Dedifferentiated amniotic fluid mesenchymal stem cell (primary cell): ENCODE measurements around the gene NAA35.
A peak's percentile ranks its signal among the peaks of the same experiment; 100 is the strongest.
"Not testable (repeated sequence)": the region's sequence is repeated elsewhere in the genome, so short reads cannot be mapped to it uniquely, and the experiment has no call there.

Experiments used
- DNase-seq: peaks from one replicate; pipeline ENCODE4 v3.0.0-alpha.2; 2016; ENCODE audit errors: extremely low spot score

Gene NAA35

DNA sequence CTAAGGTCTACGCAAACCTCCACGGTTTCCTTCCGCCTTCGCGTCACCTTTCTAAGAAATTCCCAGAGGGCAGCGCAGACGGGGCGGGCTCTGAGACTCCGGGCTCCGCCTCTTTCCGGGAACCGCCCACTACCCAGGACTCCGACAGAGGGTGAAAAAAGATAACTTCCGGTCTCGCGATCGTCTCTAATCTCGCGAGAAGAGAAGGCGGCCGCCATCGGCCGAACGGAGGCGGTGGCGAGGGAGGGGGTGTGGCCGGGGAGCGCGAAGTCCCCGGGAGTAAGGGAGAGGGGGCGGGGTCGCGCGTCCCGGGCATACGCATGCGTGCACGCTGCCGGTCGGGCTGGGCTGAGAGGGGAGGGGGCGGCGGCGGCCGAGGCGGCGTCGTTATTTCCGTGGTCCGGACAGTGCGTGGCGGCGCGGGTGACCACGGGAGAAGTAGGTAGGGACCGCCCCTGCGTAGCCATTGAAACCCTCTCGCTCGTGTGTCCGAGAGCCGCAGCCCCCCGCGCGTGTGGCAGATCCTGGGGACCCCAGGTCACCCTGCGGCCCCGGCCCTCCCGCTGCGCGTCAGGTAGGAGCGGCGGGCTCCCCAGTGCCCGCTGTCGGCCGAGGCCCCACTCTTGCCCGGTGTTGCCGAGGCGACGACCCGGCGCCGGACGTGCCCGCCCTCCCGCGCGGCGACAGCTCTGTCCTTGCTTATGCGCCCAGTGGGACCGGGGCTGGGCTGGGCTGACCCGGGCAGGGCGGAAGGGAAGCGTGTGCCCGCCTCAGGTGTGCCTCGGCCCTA, at the start of gene NAA35:
NAA35 (plus strand) TSS at position 315 of the 790 bp plus-strand sequence. CDS start 1,014 bp downstream, outside the sequence.
- DNase-seq = peak; percentile 97

DNA sequence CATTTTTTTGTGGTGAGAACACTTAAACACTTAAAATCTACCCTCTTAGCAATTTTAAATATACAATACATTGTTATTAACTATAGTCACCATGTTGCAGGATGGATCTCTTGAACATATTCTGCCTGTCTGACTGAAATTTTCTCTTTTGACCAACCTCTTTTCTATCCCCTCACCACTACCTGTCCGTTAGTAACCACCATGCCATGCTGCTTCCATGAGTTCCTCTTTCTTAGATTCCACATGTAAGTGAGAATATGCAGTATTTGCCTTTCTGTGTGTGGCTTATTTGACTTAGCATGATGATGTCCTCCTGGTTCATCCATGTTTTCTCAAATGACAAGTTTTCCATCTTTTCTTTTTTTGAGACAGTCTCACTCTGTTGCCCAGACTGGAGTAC, 48.5 kb upstream of the NAA35 start:
- no peak for DNase-seq

DNA sequence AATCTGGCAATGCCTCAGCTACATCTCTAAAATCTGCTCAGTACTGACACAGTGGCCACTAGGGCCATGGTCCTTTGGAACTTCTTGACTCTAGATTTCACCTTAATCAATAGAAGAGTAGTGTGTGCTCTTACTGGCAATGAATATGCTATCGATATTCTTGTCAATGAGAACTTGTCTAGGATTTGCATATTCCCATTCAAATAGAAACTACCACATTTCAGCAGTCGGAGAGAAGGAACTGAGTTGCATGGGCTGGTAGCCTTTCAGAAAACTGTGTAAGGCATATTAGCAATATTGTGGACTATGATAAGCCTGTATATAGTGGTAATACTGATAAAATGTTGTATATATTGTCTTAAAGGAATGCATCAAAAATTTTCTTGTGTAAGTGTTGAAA, 45.3 kb upstream of the NAA35 start:
- no peak for DNase-seq

DNA sequence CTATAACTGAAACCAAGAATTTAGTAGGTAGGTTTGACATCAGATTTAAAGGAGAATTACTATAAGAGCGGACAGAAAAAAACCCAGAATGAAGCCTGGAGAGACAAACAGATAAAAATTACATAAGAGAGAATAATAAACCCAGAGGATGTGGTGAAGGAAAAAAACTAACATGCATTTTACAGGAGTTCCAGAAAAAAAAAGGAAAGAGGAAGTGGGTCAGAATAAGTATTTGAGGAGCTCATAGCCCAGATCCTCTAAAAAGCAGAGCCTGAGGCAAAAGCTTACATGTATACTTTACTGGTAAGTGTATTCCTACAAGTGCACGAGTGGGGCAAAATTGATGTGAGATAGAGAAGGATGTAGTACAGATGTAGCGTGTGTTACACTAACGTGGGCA, 43.1 kb upstream of the NAA35 start:
- no peak for DNase-seq

DNA sequence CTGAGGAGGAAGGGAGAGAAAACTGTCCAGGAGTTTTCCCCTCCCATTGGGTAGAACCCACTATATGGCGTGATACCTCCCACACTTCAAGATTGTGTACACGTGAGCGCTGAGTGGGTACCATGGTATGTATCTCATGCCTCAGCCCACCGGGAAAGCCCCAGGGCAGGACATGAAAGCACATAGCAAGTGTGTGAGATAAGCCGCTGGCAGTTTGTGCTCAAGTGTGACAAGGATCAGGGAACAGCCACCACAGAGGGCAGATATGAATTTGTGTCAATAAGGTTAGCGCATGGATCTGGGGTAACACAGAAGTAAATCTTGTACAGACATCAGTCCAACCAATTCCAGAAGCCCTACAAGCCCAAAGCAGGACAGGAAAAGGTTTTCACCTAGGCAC, 42.6 kb upstream of the NAA35 start:
- no peak for DNase-seq

DNA sequence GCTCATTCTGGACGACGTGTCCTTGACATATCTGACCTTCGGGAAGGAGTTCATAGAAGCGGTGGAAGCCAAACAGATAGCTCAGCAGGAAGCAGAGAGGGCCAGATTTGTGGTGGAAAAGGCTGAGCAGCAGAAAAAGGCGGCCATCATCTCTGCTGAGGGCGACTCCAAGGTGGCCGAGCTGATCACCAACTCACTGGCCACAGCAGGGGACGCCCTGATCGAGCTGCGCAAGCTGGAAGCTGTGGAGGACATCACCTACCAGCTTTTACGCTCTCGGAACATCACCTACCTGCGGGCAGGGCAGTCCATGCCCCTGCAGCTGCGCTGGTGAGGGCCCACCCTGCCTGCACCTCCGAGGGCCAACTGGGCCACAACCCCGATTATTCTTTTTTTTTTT, 41.6 kb upstream of the NAA35 start:
- no peak for DNase-seq

DNA sequence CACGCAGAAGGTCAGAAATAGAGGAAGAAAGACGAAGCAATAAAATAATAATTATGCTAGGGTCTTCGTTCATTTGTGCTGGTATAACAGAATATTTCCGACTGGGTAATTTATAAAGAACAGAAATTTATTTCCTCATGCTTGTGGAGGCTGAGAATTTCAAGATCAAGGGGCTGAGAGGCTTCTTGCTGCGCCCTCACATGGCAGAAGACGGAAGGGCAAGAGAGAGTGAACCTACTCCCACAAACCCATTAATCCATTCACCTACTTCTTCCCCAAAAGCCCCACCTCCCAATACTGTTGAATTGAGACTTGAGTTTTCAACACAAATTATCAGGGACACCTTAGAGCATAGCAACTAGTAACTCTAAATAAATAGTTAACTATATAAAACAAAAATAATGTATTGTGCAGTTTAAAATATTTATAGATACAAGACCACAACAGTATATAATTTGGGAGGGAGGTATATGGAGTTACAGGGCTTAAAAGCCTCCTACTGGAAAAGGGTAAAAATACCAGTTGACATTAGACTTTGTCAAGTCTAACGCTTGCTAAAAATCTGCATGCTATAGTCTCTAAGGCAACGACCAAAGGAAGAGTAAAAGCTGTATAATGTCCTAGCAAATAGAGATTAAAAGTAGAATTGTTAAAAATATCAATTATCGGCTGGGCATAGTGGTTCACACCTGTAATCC, 40.3 kb upstream of the NAA35 start:
- DNase-seq = no peak

DNA sequence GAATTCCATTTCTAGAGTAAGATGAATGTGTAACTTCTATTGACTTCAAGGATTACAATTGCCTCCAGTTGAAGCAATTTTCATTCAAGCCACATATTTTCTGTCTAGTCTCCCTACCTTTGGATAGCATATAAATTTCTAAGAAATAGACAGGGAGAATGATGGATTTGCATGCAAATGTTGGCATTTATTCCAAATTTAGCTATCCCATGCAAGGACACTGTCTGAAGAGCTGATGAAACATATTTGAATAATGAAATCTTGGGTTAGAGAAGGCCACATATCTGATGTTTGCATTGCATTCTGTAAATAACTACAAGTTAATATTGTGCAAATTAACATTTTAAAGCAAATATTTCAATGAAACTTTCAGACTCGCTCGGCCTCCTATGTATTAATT, 36.0 kb upstream of the NAA35 start:
- DNase-seq = no peak

DNA sequence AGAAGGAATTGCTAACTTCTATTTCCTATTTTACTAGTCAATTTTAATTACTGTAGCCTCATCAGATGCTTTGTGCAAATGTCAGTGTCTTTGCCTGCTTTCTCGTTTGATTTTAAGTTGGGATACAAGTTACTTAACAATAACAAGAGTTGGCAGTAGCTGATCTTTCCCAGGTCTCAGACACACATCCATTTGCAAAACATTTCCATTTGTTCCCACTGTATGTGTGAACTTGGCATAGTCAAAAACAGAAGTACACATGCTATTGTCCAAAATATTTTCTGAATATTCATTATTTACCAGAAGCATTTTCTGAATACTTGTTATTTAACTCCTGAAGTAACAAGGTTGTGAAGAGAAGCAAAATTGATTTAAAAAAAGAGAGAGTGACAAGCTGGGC, 35.0 kb upstream of the NAA35 start:
- DNase-seq = no peak

DNA sequence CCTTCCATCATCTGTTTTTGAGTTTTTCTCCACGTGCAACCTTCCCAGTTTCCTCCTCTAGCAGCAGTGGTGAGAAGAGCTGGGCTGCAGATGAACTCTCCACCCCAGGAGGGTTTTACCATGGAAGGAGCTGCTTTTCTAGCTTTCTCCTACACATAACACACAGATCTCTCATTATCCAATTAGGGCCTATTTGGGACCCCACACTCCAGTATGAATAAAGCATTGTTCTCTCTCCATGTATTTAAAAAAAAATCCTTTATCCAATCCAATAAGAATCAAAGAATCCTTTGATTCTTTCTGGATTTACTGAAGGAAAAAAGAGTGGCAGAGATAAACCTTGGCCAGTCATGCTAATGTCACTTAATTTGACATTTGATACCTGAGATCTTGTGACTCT, 31.6 kb upstream of the NAA35 start:
- no peak for DNase-seq

DNA sequence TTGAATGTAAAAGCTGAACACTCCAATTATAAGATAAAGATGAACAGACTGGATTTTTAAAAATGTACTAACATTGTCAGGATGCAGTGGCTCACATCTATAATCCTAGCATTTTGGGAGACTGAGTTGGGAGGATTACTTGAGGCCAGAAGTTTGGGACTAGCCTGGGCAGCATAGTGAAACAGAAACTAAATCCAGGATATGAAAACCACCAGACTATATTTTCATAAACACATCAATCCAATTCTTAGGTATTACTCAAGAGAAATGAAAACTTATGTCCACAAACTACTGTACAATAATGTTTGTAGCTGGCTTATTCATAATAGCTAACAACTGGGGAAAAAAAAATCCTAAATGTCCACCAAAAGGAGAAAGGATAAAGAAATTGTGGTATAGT, 26.8 kb upstream of the NAA35 start:
- DNase-seq = no peak

DNA sequence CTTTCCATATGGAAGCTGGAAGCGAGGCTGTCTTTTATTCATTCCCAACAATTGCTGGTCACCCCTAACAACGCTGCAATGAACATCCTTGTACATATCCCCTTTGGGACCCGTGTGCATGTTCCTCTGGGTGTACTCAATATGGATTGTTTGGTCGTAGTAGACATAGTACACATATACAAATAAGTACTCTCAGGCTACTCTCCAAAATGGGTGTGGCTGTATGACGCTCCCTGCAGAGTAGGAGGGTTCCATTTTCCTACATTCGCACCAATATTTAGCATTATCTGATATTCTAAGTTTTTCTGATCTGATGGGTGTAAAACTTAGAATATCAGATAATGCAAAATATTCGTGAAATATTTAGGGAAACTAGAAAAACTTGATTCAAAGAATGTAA, 23.2 kb upstream of the NAA35 start:
- no peak for DNase-seq

DNA sequence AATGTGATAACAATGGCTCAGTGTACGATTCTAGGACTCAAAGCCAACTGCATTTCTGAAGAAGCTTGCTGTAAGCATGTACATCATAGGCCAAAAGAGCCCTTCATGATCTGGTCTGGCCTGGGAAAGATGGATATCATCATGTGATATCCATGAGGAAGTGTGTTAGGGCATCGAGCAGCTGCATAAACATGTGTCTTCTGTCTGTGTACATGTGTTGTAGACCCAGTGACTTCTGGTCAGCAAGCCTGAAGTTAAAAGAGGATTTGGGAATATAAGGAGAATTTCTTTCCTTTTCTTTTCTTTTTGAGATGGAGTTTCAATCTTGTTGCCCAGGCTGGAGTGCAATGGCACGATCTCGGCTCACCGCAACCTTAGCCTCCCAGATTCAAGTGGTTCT, 15.5 kb upstream of the NAA35 start:
- DNase-seq = no peak

DNA sequence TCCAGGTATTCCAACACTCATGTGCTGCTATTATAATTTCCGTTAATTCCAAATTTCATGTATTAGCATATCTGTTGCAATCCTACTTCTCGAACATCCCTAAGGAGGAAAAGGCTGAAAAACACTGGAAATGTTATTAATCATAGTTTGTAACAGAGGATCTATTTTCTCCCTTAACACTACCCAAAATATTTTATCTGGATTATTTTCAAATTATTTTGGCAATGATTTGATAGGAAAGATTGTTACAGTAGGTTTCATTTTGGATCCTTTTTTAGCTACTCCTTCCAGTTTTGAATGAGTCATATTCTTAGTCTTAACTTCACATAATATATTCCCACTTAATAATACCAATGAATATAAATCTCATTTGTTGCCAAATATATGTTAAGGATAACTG, 13.9 kb upstream of the NAA35 start:
- no peak for DNase-seq

DNA sequence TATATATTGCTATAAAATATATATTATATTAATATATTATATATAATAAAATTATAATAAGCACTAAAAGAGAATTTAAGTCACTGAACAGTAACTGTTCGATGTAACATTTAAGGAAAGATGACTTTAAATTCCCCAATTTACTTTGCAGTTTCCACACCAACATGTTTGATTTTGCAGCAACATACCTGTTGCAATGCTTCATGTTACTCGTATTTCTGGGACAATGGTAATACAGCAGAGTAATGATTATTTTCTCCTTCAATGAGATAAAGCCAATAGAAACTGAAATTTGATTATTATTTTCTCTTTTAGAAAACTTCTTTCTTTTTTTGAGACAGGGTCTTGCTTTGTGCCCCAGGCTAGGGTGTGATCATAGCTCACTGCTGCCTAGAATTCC, 9.5 kb upstream of the NAA35 start:
- DNase-seq = no peak

DNA sequence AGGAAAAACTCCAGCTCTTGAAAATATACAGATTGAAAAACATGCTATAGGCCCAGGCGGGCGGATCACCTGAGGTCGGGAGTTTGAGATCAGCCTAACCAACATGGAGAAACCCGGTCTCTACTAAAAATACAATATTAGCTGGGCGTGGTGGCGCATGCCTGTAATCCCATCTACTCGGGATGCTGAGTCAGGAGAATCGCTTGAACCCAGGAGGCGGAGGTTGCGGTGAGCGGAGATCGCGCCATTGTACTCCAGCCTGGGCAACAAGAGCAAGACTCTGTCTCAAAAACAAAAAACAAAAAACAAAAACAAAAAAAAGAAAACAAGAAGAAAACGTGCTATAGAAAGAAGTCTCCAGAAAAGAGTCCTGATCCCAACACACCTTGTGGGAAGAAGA, 5.0 kb upstream of the NAA35 start:
- not testable (repeated sequence) for DNase-seq

DNA sequence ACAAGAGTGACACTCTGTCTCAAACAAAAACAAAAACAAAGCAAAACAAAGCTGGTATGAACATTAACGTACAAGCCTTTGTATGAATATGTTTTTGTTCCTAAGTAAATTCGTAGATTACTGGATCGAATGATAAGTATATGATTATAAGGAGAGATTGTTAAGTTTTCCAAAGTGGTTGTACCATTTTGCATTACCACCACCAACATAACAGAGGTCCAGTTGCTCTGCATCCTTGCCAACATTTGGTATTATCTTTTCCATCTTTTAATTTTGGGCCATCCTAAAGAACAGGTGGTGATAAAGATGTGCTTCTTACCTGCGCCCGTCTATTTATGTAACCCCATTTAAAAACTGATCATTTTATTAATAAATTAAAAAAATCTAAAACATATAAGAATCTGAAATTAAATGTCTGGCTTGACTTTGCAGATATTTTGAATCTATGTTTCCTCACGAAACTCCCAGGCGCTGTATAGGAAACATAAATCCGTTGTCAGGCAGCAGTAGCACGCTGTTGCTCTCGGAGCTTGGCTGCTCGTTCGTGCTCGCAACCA, 593 bp upstream of the NAA35 start:
- DNase-seq = no peak

DNA sequence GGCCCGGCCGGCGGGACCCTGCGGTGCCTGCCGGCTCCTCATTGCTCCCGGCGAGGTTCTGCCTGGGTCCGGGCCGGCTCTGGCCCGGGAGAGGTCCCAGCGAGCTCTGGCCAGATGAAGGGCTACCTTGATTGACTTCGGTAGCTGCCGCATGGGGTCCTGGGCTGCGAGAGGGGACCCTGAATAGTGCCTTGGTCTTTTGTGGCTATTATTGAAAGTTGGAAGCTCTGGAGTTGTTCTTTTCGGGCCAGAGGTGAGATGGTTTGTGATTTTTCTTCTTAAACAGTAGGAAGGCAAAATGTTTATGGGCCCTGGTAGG, 635 bp downstream of the NAA35 start:
- no peak for DNase-seq

DNA sequence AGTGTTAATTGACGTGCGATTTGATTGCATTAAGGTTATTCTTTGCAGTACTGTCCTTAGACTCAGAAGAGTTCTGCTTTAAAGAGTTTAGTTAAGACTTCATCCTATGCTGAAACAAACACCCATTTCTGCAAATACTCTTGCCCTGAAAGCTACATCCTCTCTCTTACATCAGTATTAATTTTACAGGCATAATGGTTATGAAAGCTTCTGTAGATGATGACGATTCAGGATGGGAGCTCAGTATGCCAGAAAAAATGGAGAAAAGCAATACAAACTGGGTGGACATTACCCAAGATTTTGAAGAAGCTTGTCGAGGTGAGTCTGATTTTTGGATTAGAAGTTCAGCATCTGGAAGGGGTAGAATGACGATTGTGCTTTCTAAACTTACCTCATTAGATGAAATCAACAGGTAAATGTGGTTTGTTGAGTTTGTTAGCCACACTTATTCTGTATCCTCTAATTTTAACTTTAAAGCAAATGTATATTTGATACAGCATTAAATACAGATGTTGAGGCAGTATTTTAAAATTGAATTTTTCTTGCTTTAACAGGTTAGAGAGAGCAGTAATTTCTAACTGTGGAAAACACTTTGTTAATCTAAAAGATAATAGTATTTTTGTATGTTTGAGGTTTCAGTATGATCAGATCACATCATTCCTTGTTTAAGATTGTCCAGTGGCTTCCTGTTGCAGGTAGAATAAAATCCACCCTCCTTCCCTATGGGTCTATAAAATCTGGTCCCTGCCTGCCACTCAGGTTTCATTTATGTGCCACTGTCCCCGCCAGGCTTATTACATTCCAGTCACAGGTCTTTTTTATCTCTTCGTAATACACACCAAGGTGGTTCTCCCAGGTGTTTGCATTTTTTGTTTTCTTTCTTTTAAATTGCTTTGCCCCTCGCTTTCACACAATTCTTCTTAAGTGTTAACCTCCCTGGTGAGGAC, 1.3 kb downstream of the NAA35 start:
- DNase-seq = no peak

DNA sequence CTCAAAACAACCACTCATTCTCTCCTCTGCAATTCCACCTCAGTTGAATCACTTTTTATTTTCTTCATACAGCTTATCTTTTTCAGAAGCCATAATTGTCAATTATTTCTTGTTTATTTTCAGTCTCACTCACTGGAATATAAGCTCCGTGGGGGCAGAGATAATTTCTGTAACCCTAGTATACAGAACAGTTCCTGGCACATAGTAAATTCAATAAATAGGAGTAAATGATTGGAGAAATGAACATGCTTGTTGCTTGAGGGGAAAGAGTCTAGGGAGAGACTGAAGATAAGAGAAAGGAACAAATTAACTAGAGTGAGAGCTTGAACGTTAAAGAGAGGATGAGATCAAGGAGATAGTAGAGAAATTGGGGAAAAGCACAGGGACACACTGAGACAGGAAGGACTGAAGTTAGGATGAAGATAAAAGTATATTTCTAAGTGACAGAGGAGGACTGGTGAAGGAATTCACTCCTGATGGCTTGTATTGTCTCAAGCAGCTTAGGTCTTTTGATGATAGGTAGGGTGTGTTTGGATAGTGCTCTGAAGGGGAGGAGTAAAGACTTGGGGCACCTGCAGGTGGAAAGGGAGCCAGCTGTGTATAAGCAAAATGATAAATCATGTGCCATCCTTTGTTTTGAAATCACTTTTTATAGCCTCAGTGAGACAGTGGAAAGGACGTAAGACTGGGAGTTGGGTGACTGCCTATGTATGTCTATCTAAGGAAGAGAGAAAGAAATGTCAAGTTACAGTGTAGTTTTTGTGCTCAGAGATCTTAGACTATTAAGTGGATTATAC, 2.2 kb downstream of the NAA35 start:
- DNase-seq = no peak

DNA sequence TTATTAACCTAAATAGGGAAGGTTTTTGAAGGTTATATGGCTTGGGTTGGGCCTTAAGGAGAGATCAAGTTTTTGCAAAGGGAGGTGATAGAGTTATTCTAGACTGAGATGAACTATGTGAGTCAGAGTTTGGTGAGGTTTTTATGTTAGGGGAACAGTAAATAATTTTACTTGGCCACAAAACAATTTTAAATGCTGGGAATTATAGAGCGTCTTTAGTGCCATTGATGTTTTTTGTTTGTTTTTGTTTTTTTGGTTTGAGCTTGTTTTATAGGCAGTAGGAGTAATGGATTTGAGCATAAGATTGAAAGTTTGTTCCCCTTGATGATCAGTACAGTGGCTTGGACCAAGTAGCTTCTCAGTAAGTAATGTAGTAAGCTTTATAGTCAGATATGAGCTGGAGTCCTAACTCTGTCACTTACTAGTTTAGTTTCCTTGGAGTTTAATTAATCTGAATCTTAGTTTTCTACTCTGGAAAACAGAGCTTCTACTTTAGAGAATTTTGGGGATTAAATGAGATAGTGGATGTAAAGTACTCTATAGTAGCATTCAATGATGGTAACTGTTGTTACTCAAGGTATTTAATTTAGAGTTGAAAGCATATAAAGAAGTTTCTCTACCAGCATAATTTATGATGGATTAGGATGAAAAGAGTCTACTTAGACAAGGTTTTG, 2.9 kb downstream of the NAA35 start:
- no peak for DNase-seq
